Measurements from ENCODE around the gene DNLZ.
A peak's percentile ranks its signal among the peaks of the same experiment; 100 is the strongest.

The DNLZ gene

GRCh38 chr9:136363949-136364748, 605 bp upstream of the DNLZ start:
- Histone ChIP-seq H3K36me3 (ENCODE audit: control insufficient read depth, insufficient read depth, low read length) (peaks cover 2% of the 10 kb centered on the region), H3K27me3 (ENCODE audit: control insufficient read depth, insufficient read depth, low read length) (no peaks in the 10 kb centered on the region), H3K4me1 (ENCODE audit: control insufficient read depth, insufficient read depth, low read length) (peaks cover 2% of the 10 kb centered on the region), H3K4me3 (ENCODE audit: low read depth, low read length) (peak overlapping the region; percentile 27), H3K9ac (ENCODE audit: low read depth, low read length) (peak overlapping the region; percentile 12), H3K9me3 (ENCODE audit: control insufficient read depth, insufficient read depth, low read length) (no peaks in the 10 kb centered on the region)

- Histone ChIP-seq H3K4me3 (ENCODE audit: low read depth, low read length) (no peak overlapping the region), H3K36me3 (ENCODE audit: control insufficient read depth, insufficient read depth, low read length) (peaks cover 8% of the 10 kb centered on the region), H3K4me1 (ENCODE audit: control insufficient read depth, insufficient read depth, low read length) (peaks cover 2% of the 10 kb centered on the region)
These were observed 1.1 kb downstream of the DNLZ start for GRCh38 chr9:136362450-136362784.

GRCh38 chr9:136361754-136362449, 1.6 kb downstream of the DNLZ start:
- H3K27me3 ChIP-seq (ENCODE audit: control insufficient read depth, insufficient read depth, low read length), result no peaks in the 10 kb centered on the region
- H3K36me3 ChIP-seq (ENCODE audit: control insufficient read depth, insufficient read depth, low read length), result peaks cover 13% of the 10 kb centered on the region
- no peak overlapping the region for H3K4me3 ChIP-seq (ENCODE audit: low read depth, low read length)
- no peaks in the 10 kb centered on the region for H3K9me3 ChIP-seq (ENCODE audit: control insufficient read depth, insufficient read depth, low read length)
- peaks cover 2% of the 10 kb centered on the region for H3K4me1 ChIP-seq (ENCODE audit: control insufficient read depth, insufficient read depth, low read length)
- H3K9ac ChIP-seq (ENCODE audit: low read depth, low read length), result no peak overlapping the region

More at GRCh38 chr9:136362450-136362784, 1.1 kb downstream of the DNLZ start:
- H3K27me3 ChIP-seq (ENCODE audit: control insufficient read depth, insufficient read depth, low read length), result no peaks in the 10 kb centered on the region
- H3K9me3 ChIP-seq (ENCODE audit: control insufficient read depth, insufficient read depth, low read length), result no peaks in the 10 kb centered on the region
- no peak overlapping the region for H3K9ac ChIP-seq (ENCODE audit: low read depth, low read length)

- H3K27me3 ChIP-seq (ENCODE audit: control insufficient read depth, insufficient read depth, low read length), result no peaks in the 10 kb centered on the region
- peaks cover 17% of the 10 kb centered on the region for H3K36me3 ChIP-seq (ENCODE audit: control insufficient read depth, insufficient read depth, low read length)
- no peaks in the 10 kb centered on the region for H3K9me3 ChIP-seq (ENCODE audit: control insufficient read depth, insufficient read depth, low read length)
- peaks cover 2% of the 10 kb centered on the region for H3K4me1 ChIP-seq (ENCODE audit: control insufficient read depth, insufficient read depth, low read length)
- H3K4me3 ChIP-seq (ENCODE audit: low read depth, low read length), result no peak overlapping the region
- no peak overlapping the region for H3K9ac ChIP-seq (ENCODE audit: low read depth, low read length)
These were observed 2.3 kb downstream of the DNLZ start for GRCh38 chr9:136361047-136361753.

- H3K4me3 ChIP-seq (ENCODE audit: low read depth, low read length), result no peak overlapping the region
- H3K9me3 ChIP-seq (ENCODE audit: control insufficient read depth, insufficient read depth, low read length), result no peaks in the 10 kb centered on the region
- H3K4me1 ChIP-seq (ENCODE audit: control insufficient read depth, insufficient read depth, low read length), result peaks cover 2% of the 10 kb centered on the region
- peaks cover 18% of the 10 kb centered on the region for H3K36me3 ChIP-seq (ENCODE audit: control insufficient read depth, insufficient read depth, low read length)
- H3K9ac ChIP-seq (ENCODE audit: low read depth, low read length), result no peak overlapping the region
- no peaks in the 10 kb centered on the region for H3K27me3 ChIP-seq (ENCODE audit: control insufficient read depth, insufficient read depth, low read length)
These were observed 3.5 kb downstream of the DNLZ start for GRCh38 chr9:136359774-136360718.

- no peak overlapping the region for H3K9ac ChIP-seq (ENCODE audit: low read depth, low read length)
- H3K9me3 ChIP-seq (ENCODE audit: control insufficient read depth, insufficient read depth, low read length), result no peaks in the 10 kb centered on the region
- H3K4me1 ChIP-seq (ENCODE audit: control insufficient read depth, insufficient read depth, low read length), result peaks cover 2% of the 10 kb centered on the region
- no peak overlapping the region for H3K4me3 ChIP-seq (ENCODE audit: low read depth, low read length)
- peaks cover 18% of the 10 kb centered on the region for H3K36me3 ChIP-seq (ENCODE audit: control insufficient read depth, insufficient read depth, low read length)
- no peaks in the 10 kb centered on the region for H3K27me3 ChIP-seq (ENCODE audit: control insufficient read depth, insufficient read depth, low read length)
These were observed 4.7 kb downstream of the DNLZ start for GRCh38 chr9:136358888-136359287.

- Histone ChIP-seq H3K9ac (ENCODE audit: low read depth, low read length) (no peak overlapping the region), H3K4me1 (ENCODE audit: control insufficient read depth, insufficient read depth, low read length) (peaks cover 2% of the 10 kb centered on the region), H3K27me3 (ENCODE audit: control insufficient read depth, insufficient read depth, low read length) (no peaks in the 10 kb centered on the region), H3K36me3 (ENCODE audit: control insufficient read depth, insufficient read depth, low read length) (peaks cover 18% of the 10 kb centered on the region), H3K4me3 (ENCODE audit: low read depth, low read length) (no peak overlapping the region), H3K9me3 (ENCODE audit: control insufficient read depth, insufficient read depth, low read length) (no peaks in the 10 kb centered on the region)
These were observed 5.5 kb downstream of the DNLZ start for GRCh38 chr9:136358016-136358415.

- Histone ChIP-seq H3K36me3 (ENCODE audit: control insufficient read depth, insufficient read depth, low read length) (peaks cover 18% of the 10 kb centered on the region), H3K9me3 (ENCODE audit: control insufficient read depth, insufficient read depth, low read length) (no peaks in the 10 kb centered on the region), H3K9ac (ENCODE audit: low read depth, low read length) (no peak overlapping the region)
These were observed 6.3 kb downstream of the DNLZ start for GRCh38 chr9:136357202-136357725.

GRCh38 chr9:136355616-136356557, 7.7 kb downstream of the DNLZ start:
- H3K27me3 ChIP-seq (ENCODE audit: control insufficient read depth, insufficient read depth, low read length), result no peaks in the 10 kb centered on the region
- no peak overlapping the region for H3K9ac ChIP-seq (ENCODE audit: low read depth, low read length)
- peaks cover 17% of the 10 kb centered on the region for H3K36me3 ChIP-seq (ENCODE audit: control insufficient read depth, insufficient read depth, low read length)
- H3K4me3 ChIP-seq (ENCODE audit: low read depth, low read length), result no peak overlapping the region
- no peaks in the 10 kb centered on the region for H3K4me1 ChIP-seq (ENCODE audit: control insufficient read depth, insufficient read depth, low read length)
- H3K9me3 ChIP-seq (ENCODE audit: control insufficient read depth, insufficient read depth, low read length), result no peaks in the 10 kb centered on the region

More at GRCh38 chr9:136357202-136357725, 6.3 kb downstream of the DNLZ start:
- Histone ChIP-seq H3K27me3 (ENCODE audit: control insufficient read depth, insufficient read depth, low read length) (no peaks in the 10 kb centered on the region), H3K4me1 (ENCODE audit: control insufficient read depth, insufficient read depth, low read length) (no peaks in the 10 kb centered on the region), H3K4me3 (ENCODE audit: low read depth, low read length) (no peak overlapping the region)

GRCh38 chr9:136354592-136355085, 8.9 kb downstream of the DNLZ start:
- no peak overlapping the region for H3K9ac ChIP-seq (ENCODE audit: low read depth, low read length)
- no peaks in the 10 kb centered on the region for H3K4me1 ChIP-seq (ENCODE audit: control insufficient read depth, insufficient read depth, low read length)
- H3K27me3 ChIP-seq (ENCODE audit: control insufficient read depth, insufficient read depth, low read length), result no peaks in the 10 kb centered on the region
- peaks cover 19% of the 10 kb centered on the region for H3K36me3 ChIP-seq (ENCODE audit: control insufficient read depth, insufficient read depth, low read length)
- no peaks in the 10 kb centered on the region for H3K9me3 ChIP-seq (ENCODE audit: control insufficient read depth, insufficient read depth, low read length)
- no peak overlapping the region for H3K4me3 ChIP-seq (ENCODE audit: low read depth, low read length)
